HEK293 (cell line): ENCODE measurements around the gene SLC25A18.

ENCODE experiments used
- CTCF ChIA-PET: fragments of 350-600 bp; formaldehyde crosslinking; extraction: SDS; loops from one replicate; lab custom pipeline; 2021; ENCODE audit warnings: antibody characterized with exemption; lab: Yijun Ruan, JAX
- POLR2A ChIA-PET: fragments of 300-600 bp; formaldehyde crosslinking; extraction: SDS; loops from one replicate; lab custom pipeline; 2020; ENCODE audit warnings: antibody characterized with exemption, inconsistent platforms; lab: Yijun Ruan, JAX
- H3K27ac ChIP-seq: fragments of 200-500 bp; sonication (Bioruptor generic); 2 replicates; pipeline ENCODE4 v1.5.1; 2014; ENCODE audit warnings: low read depth, low read length, control low read depth, inconsistent platforms; ENCODE audit errors: extremely low read depth
- H3K36me3 ChIP-seq, 2 experiments: fragments of 200-500 bp in 1 of 2; sonication (Bioruptor generic) in 1 of 2; 1 replicate in 1 of 2; 2 replicates in 1 of 2; pipeline ENCODE4 v1.5.1; 2014 to 2017; ENCODE audit warnings: inconsistent platforms in 2 of 2, low read length in 2 of 2; ENCODE audit not compliant: control insufficient read depth in 2 of 2, insufficient read depth in 1 of 2
- H3K4me1 ChIP-seq: fragments of 200-500 bp; sonication (Bioruptor generic); 2 replicates; pipeline ENCODE4 v1.5.1; 2014; ENCODE audit warnings: mild to moderate bottlenecking, low read length, inconsistent platforms; ENCODE audit not compliant: control insufficient read depth, insufficient read depth
- H3K4me3 ChIP-seq: 2 replicates; pipeline ENCODE4 v1.5.1; 2011; ENCODE audit warnings: low read depth, mild to moderate bottlenecking, control low read depth, low read length, moderate library complexity
- H3K9me3 ChIP-seq: fragments of 200-500 bp; sonication (Bioruptor generic); 2 replicates; pipeline ENCODE4 v1.5.1; 2014; ENCODE audit warnings: low read depth, low read length, inconsistent platforms; ENCODE audit not compliant: control insufficient read depth, insufficient read depth
- BCL11B ChIP-seq: fragments of 450-650 bp; formaldehyde crosslinking; IDR thresholded peaks from 2 replicates; pipeline ENCODE4 v1.5.1; 2016; ENCODE audit warnings: low read depth, missing biosample characterization, missing genetic modification characterization
- CTCF ChIP-seq: fragments of 450-650 bp; formaldehyde crosslinking; IDR thresholded peaks from 2 replicates; pipeline ENCODE4 v1.5.1; 2016; ENCODE audit warnings: missing biosample characterization, missing genetic modification characterization
- EGR2 ChIP-seq: fragments of 450-650 bp; formaldehyde crosslinking; IDR thresholded peaks from 2 replicates; pipeline ENCODE4 v1.5.1; 2016; ENCODE audit warnings: low read depth, missing biosample characterization, missing genetic modification characterization
- HOXA7 ChIP-seq: sonication (generic); formaldehyde crosslinking; IDR thresholded peaks from 2 replicates; pipeline ENCODE4 v1.8.1; 2022; ENCODE audit warnings: missing genetic modification reagents, borderline replicate concordance
- KLF10 ChIP-seq: fragments of 450-650 bp; IDR thresholded peaks from 2 replicates; pipeline ENCODE4 v1.5.1; 2018; ENCODE audit warnings: missing biosample characterization, mild to moderate bottlenecking, missing genetic modification characterization
- KLF17 ChIP-seq: fragments of 450-650 bp; formaldehyde crosslinking; IDR thresholded peaks from 2 replicates; pipeline ENCODE4 v1.5.1; 2016; ENCODE audit warnings: missing biosample characterization, missing genetic modification characterization
- MEIS1 ChIP-seq: sonication (generic); formaldehyde crosslinking; IDR thresholded peaks from 2 replicates; pipeline ENCODE4 v1.8.1; 2022; ENCODE audit warnings: missing genetic modification reagents, mild to moderate bottlenecking, borderline replicate concordance
- PRDM10 ChIP-seq: fragments of 450-650 bp; formaldehyde crosslinking; IDR thresholded peaks from 2 replicates; pipeline ENCODE4 v1.5.1; 2016; ENCODE audit warnings: missing biosample characterization, missing genetic modification characterization
- PRDM4 ChIP-seq: fragments of 450-650 bp; formaldehyde crosslinking; IDR thresholded peaks from 2 replicates; pipeline ENCODE4 v1.5.1; 2017; ENCODE audit warnings: missing biosample characterization, missing genetic modification characterization
- ZBTB11 ChIP-seq: fragments of 450-650 bp; formaldehyde crosslinking; conservative IDR thresholded peaks from 2 replicates; pipeline ENCODE4 v1.5.1; 2016; ENCODE audit warnings: low read depth, missing biosample characterization, missing genetic modification characterization
- ZNF112 ChIP-seq: fragments of 450-650 bp; formaldehyde crosslinking; IDR thresholded peaks from 2 replicates; pipeline ENCODE4 v1.5.0; 2017; ENCODE audit warnings: missing biosample characterization, missing genetic modification characterization
- ZNF19 ChIP-seq: fragments of 450-650 bp; formaldehyde crosslinking; IDR thresholded peaks from 2 replicates; pipeline ENCODE4; 2016; ENCODE audit warnings: missing biosample characterization, missing genetic modification characterization, low read depth
- ZNF335 ChIP-seq: fragments of 450-650 bp; formaldehyde crosslinking; conservative IDR thresholded peaks from 2 replicates; pipeline ENCODE4 v1.5.1; 2016; ENCODE audit warnings: missing biosample characterization, missing genetic modification characterization
- ZNF362 ChIP-seq: fragments of 450-650 bp; formaldehyde crosslinking; IDR thresholded peaks from 2 replicates; pipeline ENCODE4 v1.5.1; 2016; ENCODE audit warnings: missing biosample characterization, missing genetic modification characterization
- ZNF624 ChIP-seq: fragments of 450-650 bp; formaldehyde crosslinking; IDR thresholded peaks from 2 replicates; pipeline ENCODE4 v1.5.1; 2017; ENCODE audit warnings: missing biosample characterization, missing genetic modification characterization

Gene SLC25A18

GRCh38 chr22:17628406-17629172 is 65.3 kb downstream of the SLC25A18 start, which contains the start of gene ATP6V1E1 (continued):
- TF ChIP-seq PRDM10 (tag by site-specific recombination) = peak; percentile 77
- TF ChIP-seq ZNF112 (tag by site-specific recombination) = no peak
- peak; percentile 83 for TF ChIP-seq ZBTB11
- TF ChIP-seq ZNF19 (tag by site-specific recombination) = no peak

- ChIA-PET CTCF (interaction anchor here (0.6 to 0.7 kb wide), 2 partner anchors 60 to 513 kb away, joined by 3 read pairs; no protein-coding TSS in a partner anchor), POLR2A (interaction anchor here (0.6 to 0.9 kb wide), 3 partner anchors 8 to 38 kb away, joined by 3 read pairs; partner anchors contain the start of gene BCL2L13)
- H3K27ac ChIP-seq = peak overlapping the region; percentile 86
- H3K4me3 ChIP-seq = peak overlapping the region; percentile 80
- peaks cover 7% of the 10 kb centered on the region for H3K4me1 ChIP-seq
- no peaks in the 10 kb centered on the region for H3K9me3 ChIP-seq
- H3K36me3 ChIP-seq = peaks cover 10 to 14% of the 10 kb centered on the region in 2 experiments; a peak in 2 of 3 replicates
- TF ChIP-seq ZNF624 (tag by site-specific recombination) = no peak
- TF ChIP-seq EGR2 (tag by site-specific recombination) = no peak
- no peak for TF ChIP-seq ZNF335 (tag by site-specific recombination)
- TF ChIP-seq PRDM10 (tag by site-specific recombination) = peak; percentile 50
- no peak for TF ChIP-seq HOXA7 (CRISPR knock-in tag)
- no peak for TF ChIP-seq MEIS1 (CRISPR knock-in tag)
- no peak for TF ChIP-seq KLF10 (tag by site-specific recombination)
- TF ChIP-seq KLF17 (tag by site-specific recombination) = peak; percentile 9; the same call in 1 of the 2 replicates
- no peak for TF ChIP-seq PRDM4 (tag by site-specific recombination)
- TF ChIP-seq CTCF = no peak
- TF ChIP-seq ZNF362 (tag by site-specific recombination) = no peak
- TF ChIP-seq BCL11B (tag by site-specific recombination) = 0 out of 2 replicates have a peak, but pooled peaks have one; percentile 20
Measured at GRCh38 chr22:17629173-17629489, 65.8 kb downstream of the SLC25A18 start.
